HG03039 (cell line): ENCODE measurements around the gene FGGY.
"Not testable (repeated sequence)": the region's sequence is repeated elsewhere in the genome, so short reads cannot be mapped to it uniquely, and the experiment has no call there.

Experiments
- ATAC-seq: cut with Tn5 transposase; IDR thresholded peaks from one replicate; pipeline ENCODE4 v1.9.1; 2021; ENCODE audit warnings: mild to moderate bottlenecking, moderate library complexity; ENCODE audit not compliant: unreplicated experiment

FGGY gene

GRCh38 chr1:59474496-59474895 is 177.6 kb downstream of the FGGY start:
- ATAC-seq: no peak

- no peak for ATAC-seq
These were observed 178.8 kb downstream of the FGGY start for GRCh38 chr1:59475737-59476136.

- ATAC-seq: no peak
These were observed 180.4 kb downstream of the FGGY start for GRCh38 chr1:59477286-59477685.

GRCh38 chr1:59477867-59478266 is 181.0 kb downstream of the FGGY start:
- no peak for ATAC-seq

GRCh38 chr1:59478822-59479221 is 181.9 kb downstream of the FGGY start:
- no peak for ATAC-seq

GRCh38 chr1:59480188-59480888 is 183.4 kb downstream of the FGGY start:
- no peak for ATAC-seq

- ATAC-seq: no peak
These were observed 185.1 kb downstream of the FGGY start for GRCh38 chr1:59481881-59482505.

GRCh38 chr1:59482986-59483385 is 186.1 kb downstream of the FGGY start:
- no peak for ATAC-seq

- ATAC-seq: no peak
These were observed 187.2 kb downstream of the FGGY start for GRCh38 chr1:59484096-59484495.

GRCh38 chr1:59485171-59485570 is 188.3 kb downstream of the FGGY start:
- ATAC-seq: no peak

- no peak for ATAC-seq
These were observed 189.1 kb downstream of the FGGY start for GRCh38 chr1:59485949-59486348.

- no peak for ATAC-seq
These were observed 189.7 kb downstream of the FGGY start for GRCh38 chr1:59486615-59487014.

- no peak for ATAC-seq
These were observed 190.6 kb downstream of the FGGY start for GRCh38 chr1:59487335-59488031.

- no peak for ATAC-seq
These were observed 195.6 kb downstream of the FGGY start for GRCh38 chr1:59492500-59492899.

GRCh38 chr1:59494145-59494833 is 197.4 kb downstream of the FGGY start:
- no peak for ATAC-seq

- not testable (repeated sequence) for ATAC-seq
These were observed 199.3 kb downstream of the FGGY start for GRCh38 chr1:59496156-59496555.

GRCh38 chr1:59497616-59498015 is 200.7 kb downstream of the FGGY start:
- ATAC-seq: no peak

GRCh38 chr1:59498640-59499039 is 201.7 kb downstream of the FGGY start:
- no peak for ATAC-seq

GRCh38 chr1:59499273-59499942 is 202.5 kb downstream of the FGGY start:
- no peak for ATAC-seq

GRCh38 chr1:59499943-59500569 is 203.2 kb downstream of the FGGY start:
- no peak for ATAC-seq
